GM10248 (cell line): ENCODE measurements around the gene BCL11A.

Experiments used
- CTCF ChIA-PET: fragments of 300-600 bp; sonication (Branson Sonifier 250); formaldehyde crosslinking; extraction: SDS; loops from one replicate; lab custom pipeline; 2021; ENCODE audit warnings: antibody characterized with exemption; lab: Yijun Ruan, JAX
- POLR2A ChIA-PET: fragments of 350-650 bp; sonication (Branson Sonifier 250); formaldehyde crosslinking; extraction: SDS; loops from one replicate; lab custom pipeline; 2020; ENCODE audit warnings: antibody characterized with exemption; lab: Yijun Ruan, JAX
- DNase-seq: peaks from one replicate; pipeline ENCODE4 v3.0.0; 2012; ENCODE audit errors: extremely low spot score
- TF ChIP-seq, protein P1 (sequence below): IDR thresholded peaks from 2 replicates; pipeline ENCODE4 v1.5.1; 2012; ENCODE audit warnings: mild to moderate bottlenecking, low read depth; ENCODE audit errors: extremely low read depth, missing control alignments, control extremely low read depth

Gene BCL11A

DNA sequence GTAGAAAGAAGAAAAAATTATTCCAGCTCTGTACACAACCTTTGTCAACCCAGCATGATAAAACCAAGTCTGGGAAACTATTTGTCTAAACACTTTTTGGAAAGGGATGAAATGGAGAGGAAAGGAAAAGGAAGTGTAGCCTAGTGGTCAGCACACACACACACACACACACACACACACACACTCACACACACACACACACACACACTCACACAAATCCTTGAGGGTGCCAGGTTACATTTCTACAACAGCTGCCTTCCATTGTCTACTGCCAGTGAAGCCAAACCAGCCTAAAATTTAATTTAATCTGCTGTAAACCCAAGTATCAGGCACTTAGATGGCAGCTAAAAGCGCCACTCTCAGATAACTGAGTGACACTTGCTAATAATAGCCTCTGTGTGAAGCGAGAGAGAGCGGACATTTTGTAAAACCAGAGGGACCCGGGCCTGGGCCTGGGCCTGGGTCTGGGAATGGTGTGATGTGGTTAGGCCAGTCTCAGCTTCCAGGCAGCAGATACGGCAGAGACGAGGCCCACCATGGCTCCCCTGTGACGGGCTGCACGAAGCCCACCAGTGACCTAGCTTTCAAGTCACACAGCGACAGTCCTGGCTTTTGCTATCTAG is 32.4 kb downstream of the BCL11A start:
- ChIA-PET CTCF (interaction anchor here (1.1 to 1.9 kb wide), 4 partner anchors 9 to 154 kb away, joined by 3 to 7 read pairs (median 4); no protein-coding TSS in a partner anchor), POLR2A (no interaction called here)
- TF ChIP-seq, protein P1, sequence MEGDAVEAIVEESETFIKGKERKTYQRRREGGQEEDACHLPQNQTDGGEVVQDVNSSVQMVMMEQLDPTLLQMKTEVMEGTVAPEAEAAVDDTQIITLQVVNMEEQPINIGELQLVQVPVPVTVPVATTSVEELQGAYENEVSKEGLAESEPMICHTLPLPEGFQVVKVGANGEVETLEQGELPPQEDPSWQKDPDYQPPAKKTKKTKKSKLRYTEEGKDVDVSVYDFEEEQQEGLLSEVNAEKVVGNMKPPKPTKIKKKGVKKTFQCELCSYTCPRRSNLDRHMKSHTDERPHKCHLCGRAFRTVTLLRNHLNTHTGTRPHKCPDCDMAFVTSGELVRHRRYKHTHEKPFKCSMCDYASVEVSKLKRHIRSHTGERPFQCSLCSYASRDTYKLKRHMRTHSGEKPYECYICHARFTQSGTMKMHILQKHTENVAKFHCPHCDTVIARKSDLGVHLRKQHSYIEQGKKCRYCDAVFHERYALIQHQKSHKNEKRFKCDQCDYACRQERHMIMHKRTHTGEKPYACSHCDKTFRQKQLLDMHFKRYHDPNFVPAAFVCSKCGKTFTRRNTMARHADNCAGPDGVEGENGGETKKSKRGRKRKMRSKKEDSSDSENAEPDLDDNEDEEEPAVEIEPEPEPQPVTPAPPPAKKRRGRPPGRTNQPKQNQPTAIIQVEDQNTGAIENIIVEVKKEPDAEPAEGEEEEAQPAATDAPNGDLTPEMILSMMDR, result no peak

DNA sequence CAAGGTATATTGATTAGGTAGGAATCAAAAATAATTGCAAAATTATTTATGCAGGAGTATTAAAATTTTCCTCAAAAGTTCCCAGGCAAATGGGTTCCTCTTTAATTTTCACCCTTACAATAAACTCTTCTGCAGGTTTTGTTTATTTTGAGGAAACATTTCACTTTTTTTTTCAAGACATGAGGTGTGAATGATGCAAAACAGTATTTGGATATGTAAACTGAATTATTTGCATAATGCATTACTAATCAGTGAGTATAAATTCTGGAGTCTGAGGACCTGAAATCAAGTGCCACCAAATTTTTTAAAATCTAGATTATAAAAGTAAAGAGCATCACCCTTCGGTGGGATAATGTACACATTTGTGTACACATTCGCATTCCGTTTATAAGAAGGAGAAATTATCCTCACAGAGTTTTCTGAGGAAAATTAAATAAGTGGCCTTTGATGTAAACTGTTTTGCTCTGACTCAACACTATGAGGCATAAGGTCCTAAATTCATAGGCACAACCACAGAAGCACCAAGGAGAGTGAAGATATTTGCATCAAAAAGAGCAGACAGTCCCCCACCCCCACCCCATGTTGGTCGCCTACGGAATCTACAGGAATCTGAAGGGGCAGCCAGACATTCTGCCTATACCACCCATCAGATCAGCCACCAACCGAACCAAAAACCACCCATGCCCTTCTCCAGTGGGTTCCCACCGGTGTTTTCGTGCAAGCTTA is 33.1 kb downstream of the BCL11A start:
- no peak for DNase-seq
- ChIA-PET CTCF (interaction anchor here (1.1 to 1.9 kb wide), 3 partner anchors 8 to 61 kb away, joined by 3 to 7 read pairs (median 5); no protein-coding TSS in a partner anchor), POLR2A (no interaction called here)
- TF ChIP-seq, protein P1, result no peak

More for the DNA sequence above, 32.4 kb downstream of the BCL11A start:
- DNase-seq, result no peak

DNA sequence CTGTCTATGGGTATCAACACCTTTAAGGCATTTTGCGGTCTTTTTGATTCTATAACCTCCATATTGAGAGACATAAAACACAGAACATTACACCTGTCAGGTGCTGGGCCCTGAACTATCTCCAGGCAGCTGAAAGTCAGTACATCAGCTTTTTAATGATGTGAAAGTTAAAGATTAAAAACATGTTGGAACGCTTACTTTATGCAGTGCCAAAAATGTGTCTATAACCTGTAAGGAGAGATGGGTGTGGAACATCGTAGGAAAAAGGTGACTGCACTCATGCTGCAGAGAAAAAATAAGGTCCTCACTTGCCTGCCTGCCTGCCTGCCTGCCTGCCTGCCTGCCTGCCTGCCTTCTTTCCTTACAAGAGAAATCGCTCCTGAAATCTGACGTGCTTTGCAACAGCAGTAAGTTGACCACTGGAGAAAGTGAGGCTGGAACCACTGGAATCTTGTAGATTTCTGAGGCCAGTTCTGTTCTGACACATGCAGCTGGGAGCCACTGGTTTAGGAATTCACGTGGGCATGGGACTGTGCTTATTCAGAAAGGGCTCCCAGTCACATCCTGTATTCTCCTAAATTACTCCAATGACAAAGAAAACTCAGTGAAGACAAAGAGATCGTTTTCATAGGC is 34.1 kb downstream of the BCL11A start:
- TF ChIP-seq, protein P1, result no peak
- ChIA-PET POLR2A (no interaction called here), CTCF (interaction anchor here (0.8 to 0.9 kb wide), 2 partner anchors 11 to 27 kb away, joined by 3 read pairs; no protein-coding TSS in a partner anchor)
- DNase-seq, result no peak

DNA sequence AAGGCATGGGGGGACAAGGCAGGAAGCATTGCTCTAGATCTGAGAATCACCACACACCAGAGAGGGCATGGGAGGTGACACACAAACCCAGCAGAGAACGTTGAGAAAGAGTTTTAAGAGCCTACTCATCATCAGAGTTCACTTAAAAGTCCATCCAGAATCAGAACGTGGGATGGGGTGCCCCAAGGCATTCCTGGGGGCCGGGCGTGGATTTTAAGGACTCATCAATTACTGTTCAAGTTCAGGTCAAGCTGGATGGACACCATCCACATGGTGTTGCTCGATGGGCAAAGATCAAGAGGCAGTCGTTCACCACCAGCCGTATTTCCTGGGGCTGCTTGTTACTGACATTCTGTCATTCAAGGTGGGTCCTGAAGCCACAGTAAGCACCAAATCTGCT is 34.9 kb downstream of the BCL11A start:
- DNase-seq, result no peak
- ChIA-PET CTCF (interaction anchor here (0.9 to 1.2 kb wide), 3 partner anchors 11 to 32 kb away, joined by 3 to 6 read pairs (median 4); no protein-coding TSS in a partner anchor), POLR2A (no interaction called here)
- TF ChIP-seq, protein P1, result no peak

DNA sequence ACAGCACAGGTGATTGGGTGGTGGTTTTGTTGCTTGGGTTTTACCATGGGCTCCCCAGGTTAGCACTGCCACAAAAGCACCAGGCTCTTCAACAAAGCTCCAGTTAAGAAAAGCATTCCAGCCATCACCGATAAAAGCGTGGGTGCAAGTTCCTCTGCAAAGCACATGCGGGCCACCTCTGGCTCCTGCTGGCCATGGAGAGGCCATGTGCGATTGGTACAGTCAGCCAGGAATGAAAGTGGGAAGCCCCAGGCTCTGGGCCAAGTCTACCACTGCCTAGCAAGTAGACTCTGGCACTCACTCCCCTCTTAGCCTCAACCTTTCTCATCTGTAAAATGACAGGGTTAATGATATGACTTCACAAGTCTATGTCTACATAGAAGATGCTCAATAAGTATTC is 36.0 kb downstream of the BCL11A start:
- CTCF ChIA-PET, result interaction anchor here (0.7 to 2.9 kb wide), 5 partner anchors 10 to 77 kb away, joined by 3 to 15 read pairs (median 4); no protein-coding TSS in a partner anchor
- POLR2A ChIA-PET, result no interaction called here
- DNase-seq, result no peak
- TF ChIP-seq, protein P1, result no peak

DNA sequence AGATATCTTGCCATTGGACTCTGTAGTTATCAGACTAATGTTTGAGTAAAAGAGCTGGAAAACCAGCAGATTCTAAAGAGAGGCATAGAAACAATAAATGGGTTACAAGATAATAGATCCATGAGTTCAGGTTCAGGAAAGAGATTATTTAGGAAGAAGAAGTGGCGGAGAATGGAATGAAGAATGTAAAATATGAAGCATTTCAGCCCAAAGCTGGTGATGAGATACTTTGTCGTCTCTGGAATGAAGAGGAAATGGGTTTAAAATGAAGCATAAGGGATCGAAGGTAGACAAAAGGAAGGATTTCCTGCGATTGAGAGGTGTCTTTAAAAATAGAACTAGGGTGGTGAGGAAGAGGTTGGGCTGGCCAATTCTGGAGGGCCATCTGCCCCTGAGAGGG is 36.6 kb downstream of the BCL11A start:
- POLR2A ChIA-PET, result no interaction called here
- CTCF ChIA-PET, result interaction anchor here (1.0 to 2.9 kb wide), 5 partner anchors 10 to 65 kb away, joined by 3 to 15 read pairs (median 7); no protein-coding TSS in a partner anchor
- TF ChIP-seq, protein P1, result no peak

More for the DNA sequence above, 36.6 kb downstream of the BCL11A start:
- DNase-seq, result no peak
